Measurements from ENCODE around the gene WDR5. TPM values are rescaled to one million over a fixed set of nuclear protein-coding genes. Genes with fewer than 3 reads are reported as not detected.
A peak's percentile ranks its signal among the peaks of the same experiment; 100 is the strongest.

WDR5 gene
- total RNA-seq, result 10 to 100 TPM; 23.3 to 48.2 (median 27.3) TPM

DNA sequence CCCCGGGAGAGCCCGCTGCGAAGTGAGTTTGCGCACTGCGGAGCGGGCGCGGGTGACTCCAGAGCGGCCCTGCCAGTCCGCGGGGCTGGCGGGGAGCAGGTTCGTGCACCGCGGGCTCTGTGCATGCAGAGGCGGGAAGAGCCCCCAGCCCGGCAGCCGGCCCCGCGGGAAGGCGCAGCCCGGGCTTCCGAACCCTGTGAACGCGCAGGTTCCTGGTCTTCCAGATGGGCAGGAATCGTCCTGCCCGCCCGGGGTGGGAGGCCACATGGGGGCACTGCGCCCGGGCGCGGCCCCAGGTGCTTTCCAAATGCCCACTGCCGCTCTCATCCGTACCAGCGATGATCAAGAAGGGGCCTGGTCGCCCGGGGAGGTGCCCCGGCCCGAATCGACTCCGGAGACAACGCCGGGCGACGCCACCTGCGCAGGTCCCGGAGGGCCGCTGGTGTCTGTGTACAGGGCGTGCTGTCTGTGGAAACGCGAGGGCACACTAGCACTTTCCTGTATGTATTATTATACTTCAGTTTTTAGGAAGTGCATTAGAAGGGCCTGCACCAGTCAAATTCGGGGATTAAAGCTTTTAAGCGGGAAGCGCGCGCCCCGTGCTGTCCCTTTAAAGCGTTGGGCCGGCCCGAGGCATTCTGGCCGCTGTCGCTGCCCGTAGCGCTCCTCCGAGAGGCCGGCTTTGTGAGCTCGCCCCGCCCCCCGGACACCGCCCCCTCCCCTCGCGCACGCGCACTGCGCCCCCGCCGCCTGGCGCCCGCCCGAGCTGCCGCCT is at the start of gene WDR5:
Gene WDR5 (plus strand): TSS at position 740 of the 775 bp plus-strand sequence. CDS start 3,796 bp downstream, outside the sequence.
- Histone ChIP-seq H3K4me3 (peak within 1 kb of the TSS; percentile 70 to 100 (median 90)), H3K36me3 (peaks cover 0 to 10% (median 7%) of the 10 kb centered on the region in 4 donors), H3K4me1 (peaks cover 31 to 56% (median 42%) of the 10 kb centered on the region in 4 donors), H3K9me3 (no peaks in the 10 kb centered on the region), H3K27ac (peak within 1 kb of the TSS; percentile 84 to 97 (median 92)), H3K27me3 (no peaks in the 10 kb centered on the region)
- DNase-seq (peak; percentile 93 to 99), ATAC-seq (ENCODE audit: low FRiP score in 2 of 2) (peak; percentile 91 to 95)
- TF ChIP-seq, protein P1, sequence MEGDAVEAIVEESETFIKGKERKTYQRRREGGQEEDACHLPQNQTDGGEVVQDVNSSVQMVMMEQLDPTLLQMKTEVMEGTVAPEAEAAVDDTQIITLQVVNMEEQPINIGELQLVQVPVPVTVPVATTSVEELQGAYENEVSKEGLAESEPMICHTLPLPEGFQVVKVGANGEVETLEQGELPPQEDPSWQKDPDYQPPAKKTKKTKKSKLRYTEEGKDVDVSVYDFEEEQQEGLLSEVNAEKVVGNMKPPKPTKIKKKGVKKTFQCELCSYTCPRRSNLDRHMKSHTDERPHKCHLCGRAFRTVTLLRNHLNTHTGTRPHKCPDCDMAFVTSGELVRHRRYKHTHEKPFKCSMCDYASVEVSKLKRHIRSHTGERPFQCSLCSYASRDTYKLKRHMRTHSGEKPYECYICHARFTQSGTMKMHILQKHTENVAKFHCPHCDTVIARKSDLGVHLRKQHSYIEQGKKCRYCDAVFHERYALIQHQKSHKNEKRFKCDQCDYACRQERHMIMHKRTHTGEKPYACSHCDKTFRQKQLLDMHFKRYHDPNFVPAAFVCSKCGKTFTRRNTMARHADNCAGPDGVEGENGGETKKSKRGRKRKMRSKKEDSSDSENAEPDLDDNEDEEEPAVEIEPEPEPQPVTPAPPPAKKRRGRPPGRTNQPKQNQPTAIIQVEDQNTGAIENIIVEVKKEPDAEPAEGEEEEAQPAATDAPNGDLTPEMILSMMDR (IDR thresholded peaks at IDR 0.05), result peak in 2 of 6 experiments; percentile 10 to 25
- TF ChIP-seq POLR2AphosphoS5 (IDR thresholded peaks at IDR 0.05), result peak; percentile 7 to 61
- no peak for TF ChIP-seq EP300 (IDR thresholded peaks at IDR 0.05)
- TF ChIP-seq POLR2A (IDR thresholded peaks at IDR 0.05), result peak in 3 of 4 donors; percentile 30 to 74 (median 41)
- WGBS, 2 donors, result 0% methylated on average over 32 of the region's 81 CpGs; no CpG with 5 or more reads in 1 of the 2 donors

DNA sequence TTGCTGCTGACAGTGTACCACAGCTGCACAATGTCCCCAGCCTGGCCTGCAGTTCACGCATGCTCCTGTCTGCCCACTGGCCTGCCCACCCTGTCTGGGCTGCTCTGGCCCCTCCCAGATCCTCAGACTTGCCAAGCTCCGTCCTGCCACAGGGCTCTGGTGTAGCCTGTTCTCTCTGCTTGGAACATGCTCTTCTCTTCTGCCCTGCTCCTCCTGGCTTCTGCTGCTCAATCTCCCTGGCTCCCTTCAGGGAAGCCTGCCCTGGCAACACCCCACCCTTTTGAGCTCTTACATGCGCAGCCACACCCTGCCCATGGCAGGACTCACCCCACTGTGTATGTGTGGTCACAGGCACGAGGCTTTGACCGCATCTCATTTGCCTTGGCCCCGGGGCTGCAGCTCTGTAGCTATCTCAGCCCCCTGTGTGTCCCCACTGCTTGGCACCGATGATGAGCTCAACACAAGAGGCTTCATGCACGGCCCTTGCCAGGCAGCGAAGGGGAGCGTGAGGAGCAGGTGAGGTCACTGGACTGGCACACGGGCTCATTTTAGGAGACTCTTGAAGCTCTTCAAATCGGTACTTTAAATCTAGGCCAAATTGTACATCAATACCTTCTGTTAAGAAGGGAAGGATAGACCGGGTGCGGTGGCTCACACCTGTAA is 47.7 kb upstream of the WDR5 start:
- no peaks in the 10 kb centered on the region for H3K36me3 ChIP-seq
- TF ChIP-seq POLR2AphosphoS5 (IDR thresholded peaks at IDR 0.05) (no peak), POLR2A (IDR thresholded peaks at IDR 0.05) (no peak), EP300 (IDR thresholded peaks at IDR 0.05) (no peak)
- TF ChIP-seq, protein P1 (IDR thresholded peaks at IDR 0.05), result no peak
- DNase-seq (no peak), ATAC-seq (ENCODE audit: low FRiP score in 2 of 2) (peak in 1 of 2 donors; percentile 53)
- peaks cover 0 to 4% (median 1%) of the 10 kb centered on the region in 4 donors for H3K9me3 ChIP-seq
- H3K27me3 ChIP-seq, result no peaks in the 10 kb centered on the region
- no peaks in the 10 kb centered on the region for H3K4me1 ChIP-seq
- no peak overlapping the region for H3K27ac ChIP-seq
- H3K4me3 ChIP-seq, result no peak overlapping the region
- 69 to 88% methylated on average over 13 to 14 of the region's 14 CpGs for WGBS, 2 donors

GRCh38 chr9:134089972-134090371 is 45.9 kb upstream of the WDR5 start:
- WGBS, 2 donors, result 67 to 69% methylated on average over 4 of the region's 4 CpGs
- H3K27me3 ChIP-seq, result no peaks in the 10 kb centered on the region
- no peak for TF ChIP-seq POLR2A (IDR thresholded peaks at IDR 0.05)
- TF ChIP-seq, protein P1 (IDR thresholded peaks at IDR 0.05), result no peak
- TF ChIP-seq EP300 (IDR thresholded peaks at IDR 0.05), result no peak
- no peak for TF ChIP-seq POLR2AphosphoS5 (IDR thresholded peaks at IDR 0.05)
- no peaks in the 10 kb centered on the region for H3K36me3 ChIP-seq
- no peaks in the 10 kb centered on the region for H3K4me1 ChIP-seq
- ATAC-seq (ENCODE audit: low FRiP score in 2 of 2) (peak in 1 of 2 donors; percentile 49), DNase-seq (no peak)
- peaks cover 0 to 4% (median 1%) of the 10 kb centered on the region in 4 donors for H3K9me3 ChIP-seq
- H3K4me3 ChIP-seq, result no peak overlapping the region
- no peak overlapping the region for H3K27ac ChIP-seq

DNA sequence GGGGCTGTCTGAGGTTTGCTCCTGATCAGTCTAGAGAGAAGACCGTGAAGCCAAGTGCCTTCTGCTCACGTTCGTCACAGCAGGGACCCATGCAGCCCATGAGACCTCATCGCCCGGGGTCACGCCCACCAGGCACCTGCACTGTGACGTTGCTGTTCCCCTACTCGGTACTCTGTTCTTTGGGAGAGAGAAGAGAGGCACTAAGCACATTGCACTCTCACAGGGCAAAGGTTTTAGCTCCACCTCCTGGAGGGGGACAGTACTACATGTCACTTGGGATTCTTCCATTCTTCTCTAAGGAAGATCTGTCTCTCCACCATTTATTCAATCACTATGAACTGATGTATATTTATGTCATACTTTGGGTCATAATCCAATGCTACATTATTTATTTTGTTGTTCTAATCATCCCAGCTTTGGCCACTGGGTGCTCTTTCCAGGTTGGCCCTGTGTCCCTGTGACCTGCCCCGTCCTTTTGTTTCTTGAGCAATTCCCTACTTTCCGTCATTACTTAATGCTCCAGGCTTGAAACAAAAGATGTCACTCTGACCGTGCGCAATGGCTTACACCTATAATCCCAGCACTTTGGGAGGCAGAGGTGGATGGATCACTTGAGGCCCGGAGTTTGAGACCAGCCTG is 36.6 kb upstream of the WDR5 start:
- Histone ChIP-seq H3K4me3 (no peak overlapping the region), H3K9me3 (no peaks in the 10 kb centered on the region), H3K27me3 (no peaks in the 10 kb centered on the region), H3K4me1 (no peaks in the 10 kb centered on the region), H3K27ac (no peak overlapping the region), H3K36me3 (no peaks in the 10 kb centered on the region)
- WGBS, 2 donors, result 41 to 52% methylated on average over 10 to 13 of the region's 13 CpGs
- peak; percentile 36 to 43 for DNase-seq
- TF ChIP-seq EP300 (IDR thresholded peaks at IDR 0.05), result no peak
- TF ChIP-seq, protein P1 (IDR thresholded peaks at IDR 0.05), result peak; percentile 53 to 79 (median 68)
- no peak for TF ChIP-seq POLR2A (IDR thresholded peaks at IDR 0.05)
- TF ChIP-seq POLR2AphosphoS5 (IDR thresholded peaks at IDR 0.05), result no peak
- peak; percentile 75 to 80 for ATAC-seq (ENCODE audit: low FRiP score in 2 of 2)
